ENCODE results near the gene BNIP5. TPM values are rescaled to one million over a fixed set of nuclear protein-coding genes. Genes with fewer than 3 reads are reported as not detected.
A peak's percentile ranks its signal among the peaks of the same experiment; 100 is the strongest.

BNIP5 gene
- total RNA-seq, 1 donor from 2014 or later: not detected

DNA sequence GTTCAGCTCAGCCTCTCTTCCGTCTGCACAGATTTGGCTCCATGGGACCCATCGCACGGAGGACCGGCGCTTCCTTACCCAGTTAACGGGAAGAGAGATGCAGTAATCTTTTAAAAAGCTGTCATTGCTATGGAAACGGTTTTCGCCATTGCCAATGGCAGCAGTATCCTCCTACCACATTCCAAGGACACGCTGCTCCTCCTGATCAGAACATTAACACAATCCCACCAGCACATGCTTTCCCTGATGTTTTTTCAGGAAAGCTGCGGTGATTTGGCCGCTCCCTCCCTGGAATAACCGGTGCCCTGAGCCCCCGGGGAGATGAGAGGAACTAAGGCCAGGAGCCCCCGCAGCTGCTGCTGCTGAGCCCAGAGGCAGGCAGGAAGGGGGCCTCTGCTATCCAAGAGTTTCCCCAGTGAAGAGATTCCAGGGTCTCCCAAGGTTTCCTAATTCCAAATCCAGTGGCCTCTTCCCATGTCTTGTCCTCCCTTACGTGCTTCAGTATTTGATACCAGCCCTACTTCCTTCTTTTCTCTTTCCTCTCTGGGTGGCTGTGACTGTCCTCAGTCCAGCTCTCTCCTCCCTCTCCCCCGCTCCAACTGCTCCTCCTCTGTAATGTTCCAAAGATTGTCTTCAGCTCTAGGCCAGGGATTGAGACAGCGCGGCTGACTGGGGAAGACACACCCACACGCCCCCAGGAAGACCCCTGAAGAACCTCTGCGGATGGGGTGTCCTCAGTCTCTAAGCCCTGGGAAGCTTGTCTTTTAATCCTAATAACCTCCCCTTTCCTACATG lies 2.6 kb downstream of the BNIP5 start:
- no peaks in the 10 kb centered on the region for H3K36me3 ChIP-seq
- H3K27me3 ChIP-seq: peaks cover 6% of the 10 kb centered on the region
- no peak overlapping the region for H3K4me3 ChIP-seq
- peak overlapping the region; percentile 30 for H2AFZ ChIP-seq (replicated peaks)
- peaks cover 13% of the 10 kb centered on the region for H3K4me1 ChIP-seq
- no peak overlapping the region for H3K27ac ChIP-seq
- H3K9ac ChIP-seq: no peak overlapping the region
- DNase-seq (ENCODE audit: low spot score): no peak
- Mint-ChIP-seq H3K27me3 (ENCODE audit: insufficient read depth, low read depth) (peaks cover 13% of the 10 kb centered on the region), H3K4me3 (peak overlapping the region; percentile 4), H3K4me1 (peaks cover 44% of the 10 kb centered on the region), H3K27ac (peak overlapping the region; percentile 8), H3K9me3 (no peaks in the 10 kb centered on the region), H3K36me3 (no peaks in the 10 kb centered on the region)
- peak overlapping the region; percentile 25 for H3K4me2 ChIP-seq
- no peaks in the 10 kb centered on the region for H3K9me3 ChIP-seq (ENCODE audit: low read depth)
- TF ChIP-seq, protein P1, sequence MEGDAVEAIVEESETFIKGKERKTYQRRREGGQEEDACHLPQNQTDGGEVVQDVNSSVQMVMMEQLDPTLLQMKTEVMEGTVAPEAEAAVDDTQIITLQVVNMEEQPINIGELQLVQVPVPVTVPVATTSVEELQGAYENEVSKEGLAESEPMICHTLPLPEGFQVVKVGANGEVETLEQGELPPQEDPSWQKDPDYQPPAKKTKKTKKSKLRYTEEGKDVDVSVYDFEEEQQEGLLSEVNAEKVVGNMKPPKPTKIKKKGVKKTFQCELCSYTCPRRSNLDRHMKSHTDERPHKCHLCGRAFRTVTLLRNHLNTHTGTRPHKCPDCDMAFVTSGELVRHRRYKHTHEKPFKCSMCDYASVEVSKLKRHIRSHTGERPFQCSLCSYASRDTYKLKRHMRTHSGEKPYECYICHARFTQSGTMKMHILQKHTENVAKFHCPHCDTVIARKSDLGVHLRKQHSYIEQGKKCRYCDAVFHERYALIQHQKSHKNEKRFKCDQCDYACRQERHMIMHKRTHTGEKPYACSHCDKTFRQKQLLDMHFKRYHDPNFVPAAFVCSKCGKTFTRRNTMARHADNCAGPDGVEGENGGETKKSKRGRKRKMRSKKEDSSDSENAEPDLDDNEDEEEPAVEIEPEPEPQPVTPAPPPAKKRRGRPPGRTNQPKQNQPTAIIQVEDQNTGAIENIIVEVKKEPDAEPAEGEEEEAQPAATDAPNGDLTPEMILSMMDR (IDR thresholded peaks at IDR 0.05): no peak
- no peak for TF ChIP-seq EZH2phosphoT487 (IDR thresholded peaks at IDR 0.05)
- no peak for TF ChIP-seq EZH2 (IDR thresholded peaks at IDR 0.05)
- H3K79me2 ChIP-seq (ENCODE audit: low read depth): no peaks in the 10 kb centered on the region
- no peaks in the 10 kb centered on the region for H4K20me1 ChIP-seq (ENCODE audit: low read depth)
- H3F3A ChIP-seq (ENCODE audit: low read depth): no peaks in the 10 kb centered on the region

DNA sequence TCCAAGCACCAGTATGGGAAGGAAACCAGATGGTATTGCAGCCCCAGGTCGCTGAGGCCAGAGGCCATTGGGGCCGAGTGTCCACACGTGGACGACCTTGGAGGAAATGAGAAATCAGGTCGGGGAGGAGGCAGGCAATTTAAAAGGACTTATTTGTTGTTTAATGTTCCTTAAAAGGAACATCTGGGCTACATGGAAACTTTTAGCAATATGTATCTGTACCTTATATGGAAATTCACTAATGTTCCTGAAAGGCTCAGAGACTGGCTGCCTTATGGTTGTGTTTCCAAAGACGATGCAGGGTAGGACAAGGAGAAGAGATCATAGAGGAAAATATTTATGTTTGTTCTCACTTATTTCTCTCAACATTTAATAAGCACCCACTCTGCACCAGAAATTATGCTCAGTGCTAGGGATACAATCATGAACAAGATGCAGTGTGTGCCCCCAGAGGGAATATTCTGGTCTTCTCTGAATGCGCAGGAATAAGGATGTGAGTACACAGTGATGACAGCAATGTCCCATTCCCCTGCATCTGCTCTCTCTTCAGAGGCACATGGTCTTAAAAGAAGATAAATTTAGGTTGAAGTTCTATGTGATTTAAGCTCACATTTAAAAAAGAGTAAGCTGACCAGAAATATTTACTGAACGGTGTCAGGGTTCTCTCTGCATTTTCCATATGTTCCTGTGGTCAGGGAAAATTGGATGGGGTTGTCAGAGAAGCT lies 3.4 kb downstream of the BNIP5 start:
- H3F3A ChIP-seq (ENCODE audit: low read depth): no peaks in the 10 kb centered on the region
- no peak overlapping the region for H3K4me2 ChIP-seq
- no peaks in the 10 kb centered on the region for H3K36me3 ChIP-seq
- no peaks in the 10 kb centered on the region for H3K79me2 ChIP-seq (ENCODE audit: low read depth)
- H3K36me3 Mint-ChIP-seq: no peaks in the 10 kb centered on the region
- no peak for DNase-seq (ENCODE audit: low spot score)
- H3K27me3 ChIP-seq: no peaks in the 10 kb centered on the region
- H3K27ac Mint-ChIP-seq: no peak overlapping the region
- peaks cover 13% of the 10 kb centered on the region for H3K4me1 ChIP-seq
- H3K9me3 ChIP-seq (ENCODE audit: low read depth): no peaks in the 10 kb centered on the region
- peaks cover 52% of the 10 kb centered on the region for H3K4me1 Mint-ChIP-seq
- peaks cover 13% of the 10 kb centered on the region for H3K27me3 Mint-ChIP-seq (ENCODE audit: insufficient read depth, low read depth)
- no peak overlapping the region for H3K4me3 ChIP-seq
- H3K9ac ChIP-seq: no peak overlapping the region
- H3K4me3 Mint-ChIP-seq: no peak overlapping the region
- no peaks in the 10 kb centered on the region for H4K20me1 ChIP-seq (ENCODE audit: low read depth)
- no peak overlapping the region for H3K27ac ChIP-seq
- TF ChIP-seq, protein P1 (IDR thresholded peaks at IDR 0.05): no peak
- TF ChIP-seq EZH2 (IDR thresholded peaks at IDR 0.05) (no peak), EZH2phosphoT487 (IDR thresholded peaks at IDR 0.05) (no peak)
- no peaks in the 10 kb centered on the region for H3K9me3 Mint-ChIP-seq
- H2AFZ ChIP-seq (replicated peaks): no peak overlapping the region

DNA sequence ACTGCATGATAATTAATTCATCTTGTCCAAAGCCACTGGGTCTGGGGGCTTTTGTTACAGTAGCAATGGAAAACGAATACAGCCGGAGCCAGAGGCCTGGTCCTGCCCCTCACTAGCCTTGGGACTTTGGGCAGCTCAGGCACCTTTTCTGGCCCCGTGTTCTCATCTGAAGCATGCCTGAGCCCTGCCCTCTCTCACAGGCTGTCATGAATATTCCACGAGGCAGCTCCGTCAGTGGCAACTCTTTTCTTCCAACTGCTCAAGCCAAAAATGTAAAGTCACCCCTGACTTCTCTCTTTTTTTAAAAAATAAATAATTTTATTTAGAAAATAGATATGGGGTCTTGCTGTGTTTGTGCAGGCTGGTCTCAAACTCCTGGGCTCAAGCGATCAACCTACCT lies 5.3 kb downstream of the BNIP5 start:
- Mint-ChIP-seq H3K27ac (no peak overlapping the region), H3K9me3 (no peaks in the 10 kb centered on the region), H3K36me3 (no peaks in the 10 kb centered on the region), H3K4me1 (peaks cover 70% of the 10 kb centered on the region), H3K27me3 (ENCODE audit: insufficient read depth, low read depth) (peaks cover 15% of the 10 kb centered on the region), H3K4me3 (no peak overlapping the region)
- Histone ChIP-seq H3K4me1 (peaks cover 18% of the 10 kb centered on the region), H2AFZ (replicated peaks) (no peak overlapping the region), H3K9me3 (ENCODE audit: low read depth) (no peaks in the 10 kb centered on the region), H3K4me3 (no peak overlapping the region), H3F3A (ENCODE audit: low read depth) (no peaks in the 10 kb centered on the region), H3K27ac (no peak overlapping the region), H3K4me2 (no peak overlapping the region), H3K79me2 (ENCODE audit: low read depth) (no peaks in the 10 kb centered on the region), H4K20me1 (ENCODE audit: low read depth) (no peaks in the 10 kb centered on the region), H3K9ac (no peak overlapping the region), H3K27me3 (no peaks in the 10 kb centered on the region), H3K36me3 (no peaks in the 10 kb centered on the region)
- TF ChIP-seq, protein P1 (IDR thresholded peaks at IDR 0.05): no peak
- TF ChIP-seq EZH2 (IDR thresholded peaks at IDR 0.05): no peak
- no peak for TF ChIP-seq EZH2phosphoT487 (IDR thresholded peaks at IDR 0.05)
- DNase-seq (ENCODE audit: low spot score): no peak
